Measurements from ENCODE around the gene RABL2A. TPM values are rescaled to one million over a fixed set of nuclear protein-coding genes. Genes with fewer than 3 reads are reported as not detected.
"Not testable (repeated sequence)": the region's sequence is repeated elsewhere in the genome, so short reads cannot be mapped to it uniquely, and the experiment has no call there.

Gene RABL2A
- total and polyA plus RNA-seq, 11 donors, result 2.9 to 9.5 (median 6.3) TPM

- Histone ChIP-seq H3K4me1 (peaks cover 0 to 6% (median 0%) of the 10 kb centered on the region in 12 donors), H3K9me3 (no peaks in the 10 kb centered on the region), H3K36me3 (peaks cover 0 to 4% (median 0%) of the 10 kb centered on the region in 9 donors), H3K27ac (peak overlapping the region in 11 of 12 donors; percentile 46 to 96 (median 76)), H3K27me3 (no peaks in the 10 kb centered on the region), H3K4me3 (peak overlapping the region in 10 of 12 donors; percentile 42 to 80 (median 66))
- TF ChIP-seq POLR2A (IDR thresholded peaks at IDR 0.05) (no peak), CTCF (IDR thresholded peaks at IDR 0.05) (no peak)
- no peak for DNase-seq
- 44 to 67% (median 60%) methylated on average over 2 of the region's 2 CpGs for WGBS, 4 donors
- intact Hi-C loops (cut with DNase I), result loop anchor here in 1 of 10 donors (5.0 kb wide), 1 partner anchor 89 kb away; no protein-coding TSS in a partner anchor
- peak; percentile 67 to 86 (median 80) for ATAC-seq
Observed at GRCh38 chr2:113602869-113603466, 24.1 kb upstream of the RABL2A start.

DNA sequence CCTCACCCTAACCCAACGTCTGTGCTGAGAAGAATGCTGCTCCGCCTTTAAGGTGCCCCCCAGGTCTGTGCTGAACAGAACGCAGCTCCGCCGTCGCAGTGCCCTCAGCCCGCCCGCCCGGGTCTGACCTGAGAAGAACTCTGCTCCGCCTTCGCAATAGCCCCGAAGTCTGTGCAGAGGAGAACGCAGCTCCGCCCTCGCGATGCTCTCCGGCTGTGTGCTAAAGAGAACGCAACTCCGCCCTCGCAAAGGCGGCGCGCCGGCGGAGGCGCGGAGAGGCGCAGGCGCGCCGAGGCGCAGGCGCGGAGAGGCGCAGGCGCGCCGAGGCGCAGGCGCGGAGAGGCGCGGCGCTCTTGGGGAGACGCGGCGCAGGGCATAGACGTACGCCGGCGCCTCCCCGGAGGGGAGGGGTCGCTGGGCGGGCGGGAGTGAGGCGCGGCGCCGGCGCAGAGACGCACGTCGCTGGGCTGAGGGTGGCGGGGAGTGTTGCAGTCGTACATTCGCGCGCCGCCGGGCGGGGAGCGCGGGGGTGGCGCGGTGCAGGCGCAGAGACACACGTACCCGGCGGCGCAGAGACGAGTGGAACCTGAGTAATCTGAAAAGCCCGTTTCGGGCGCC, 23.5 kb upstream of the RABL2A start:
- peak; percentile 94 to 100 (median 99) for ATAC-seq
- intact Hi-C loops (cut with DNase I), result loop anchor here in 1 of 10 donors (5.0 kb wide), 1 partner anchor 89 kb away; no protein-coding TSS in a partner anchor
- H3K4me1 ChIP-seq, H3K9me3 ChIP-seq, H3K36me3 ChIP-seq, H3K27me3 ChIP-seq: not testable (repeated sequence)
- peak; percentile 10 to 82 for TF ChIP-seq POLR2A (IDR thresholded peaks at IDR 0.05)
- WGBS, 4 donors, result 3 to 44% (median 15%) methylated on average over 52 to 84 of the region's 84 CpGs
- Histone ChIP-seq H3K27ac (peak overlapping the region in 11 of 12 donors; percentile 80 to 96 (median 89)), H3K4me3 (peak overlapping the region; percentile 42 to 80 (median 62))
- peak; percentile 86 to 94 (median 89) for DNase-seq

GRCh38 chr2:113604085-113604477, 23.0 kb upstream of the RABL2A start:
- peak in 2 of 4 donors; percentile 20 to 40 for ATAC-seq
- 0 to 11% (median 5%) methylated on average over 9 to 20 of the region's 20 CpGs for WGBS, 4 donors
- not testable (repeated sequence) for H3K9me3 ChIP-seq, H3K4me1 ChIP-seq, H3K27me3 ChIP-seq, H3K36me3 ChIP-seq
- intact Hi-C loops (cut with DNase I), result loop anchor here in 1 of 10 donors (5.0 kb wide), 1 partner anchor 88 kb away; no protein-coding TSS in a partner anchor
- DNase-seq, result peak; percentile 90 to 96 (median 95)
- Histone ChIP-seq H3K4me3 (peak overlapping the region; percentile 42 to 80 (median 62)), H3K27ac (peak overlapping the region in 11 of 12 donors; percentile 80 to 96 (median 89))
- TF ChIP-seq CTCF (IDR thresholded peaks at IDR 0.05) (peak; percentile 98 to 100 (median 100)), POLR2A (IDR thresholded peaks at IDR 0.05) (peak in 1 of 2 donors; percentile 4)

GRCh38 chr2:113604661-113605060, 22.4 kb upstream of the RABL2A start:
- not testable (repeated sequence) for H3K4me1 ChIP-seq, H3K27me3 ChIP-seq, DNase-seq, H3K9me3 ChIP-seq, ATAC-seq, H3K36me3 ChIP-seq
- H3K4me3 ChIP-seq, result peak overlapping the region in 1 of 12 donors; percentile 71
- peak overlapping the region in 8 of 12 donors; percentile 84 to 96 (median 89) for H3K27ac ChIP-seq
- intact Hi-C loops (cut with DNase I), result loop anchor here in 1 of 10 donors (5.0 kb wide), 1 partner anchor 88 kb away; no protein-coding TSS in a partner anchor
- WGBS, 4 donors, result 74 to 87% (median 79%) methylated on average over 5 of the region's 5 CpGs

DNA sequence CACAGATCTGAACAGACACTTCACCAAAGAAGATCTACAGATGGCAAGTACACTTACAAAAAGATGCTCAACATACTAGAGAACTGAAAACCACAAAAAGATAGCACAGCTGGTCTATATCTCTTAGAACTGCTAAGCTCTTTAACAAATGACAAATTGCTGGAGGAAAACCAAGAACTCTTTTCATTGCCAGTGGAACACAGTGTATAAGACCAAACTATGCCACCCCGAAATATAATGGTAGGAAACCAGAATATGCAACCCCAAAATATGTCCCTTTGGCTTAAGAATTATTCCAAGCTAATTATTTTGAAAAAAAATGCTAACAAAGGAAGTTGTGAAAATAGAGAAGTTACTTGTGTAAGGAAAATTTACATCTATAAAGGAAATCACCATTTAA, 21.0 kb upstream of the RABL2A start:
- H3K27ac ChIP-seq; ATAC-seq; H3K9me3 ChIP-seq; intact Hi-C loops (cut with DNase I); DNase-seq; H3K27me3 ChIP-seq; H3K4me3 ChIP-seq; H3K36me3 ChIP-seq; H3K4me1 ChIP-seq: not testable (repeated sequence)
- 66 to 78% (median 74%) methylated on average over 1 of the region's 1 CpG for WGBS, 4 donors

DNA sequence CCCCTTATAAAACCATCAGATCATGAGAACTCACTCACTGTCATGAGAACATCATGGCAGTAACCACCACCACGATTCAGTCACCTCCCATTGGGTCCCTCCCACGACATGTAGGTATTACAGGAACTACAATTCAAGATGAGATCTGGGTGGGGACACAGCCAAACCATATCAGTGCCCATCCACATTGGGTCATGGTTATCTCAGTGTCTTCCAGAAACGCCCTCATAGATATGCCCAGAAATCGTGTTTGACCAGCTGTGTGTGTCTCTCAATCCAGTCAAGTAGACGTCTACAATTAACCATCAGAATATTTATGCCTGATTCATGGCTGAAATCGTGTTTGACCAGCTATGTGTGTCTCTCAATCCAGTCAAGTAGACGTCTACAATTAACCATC, 17.2 kb upstream of the RABL2A start:
- ATAC-seq; DNase-seq; H3K4me1 ChIP-seq; H3K27ac ChIP-seq; H3K27me3 ChIP-seq; intact Hi-C loops (cut with DNase I); H3K36me3 ChIP-seq; H3K9me3 ChIP-seq; H3K4me3 ChIP-seq: not testable (repeated sequence)
- 86 to 90% (median 88%) methylated on average over 2 to 7 of the region's 7 CpGs for WGBS, 4 donors

DNA sequence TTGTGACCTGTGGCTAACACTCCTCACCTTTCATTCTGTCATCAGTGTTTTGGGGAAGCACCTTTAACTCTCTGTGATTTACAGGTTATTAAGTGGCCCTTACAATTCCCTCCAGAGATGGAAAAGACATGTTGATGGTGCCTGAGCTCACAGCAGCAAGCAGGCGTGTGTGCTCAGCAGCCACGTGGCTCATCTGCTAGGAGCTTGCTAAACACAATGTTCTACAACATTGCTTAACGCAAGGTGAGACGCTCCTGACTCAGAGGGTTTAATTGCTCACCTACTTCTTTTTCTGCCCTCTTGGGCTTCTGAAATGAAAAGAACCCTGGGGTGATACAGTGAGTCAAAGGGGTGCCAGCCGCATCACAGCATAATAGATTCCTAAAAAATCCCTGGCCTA, 6.1 kb upstream of the RABL2A start:
- H3K27ac ChIP-seq; intact Hi-C loops (cut with DNase I); H3K4me1 ChIP-seq; H3K36me3 ChIP-seq; H3K9me3 ChIP-seq; H3K27me3 ChIP-seq; H3K4me3 ChIP-seq; ATAC-seq; DNase-seq: not testable (repeated sequence)
- WGBS, 4 donors, result 94 to 95% methylated on average over 4 of the region's 5 CpGs; no CpG with 5 or more reads in 2 of the 4 donors

DNA sequence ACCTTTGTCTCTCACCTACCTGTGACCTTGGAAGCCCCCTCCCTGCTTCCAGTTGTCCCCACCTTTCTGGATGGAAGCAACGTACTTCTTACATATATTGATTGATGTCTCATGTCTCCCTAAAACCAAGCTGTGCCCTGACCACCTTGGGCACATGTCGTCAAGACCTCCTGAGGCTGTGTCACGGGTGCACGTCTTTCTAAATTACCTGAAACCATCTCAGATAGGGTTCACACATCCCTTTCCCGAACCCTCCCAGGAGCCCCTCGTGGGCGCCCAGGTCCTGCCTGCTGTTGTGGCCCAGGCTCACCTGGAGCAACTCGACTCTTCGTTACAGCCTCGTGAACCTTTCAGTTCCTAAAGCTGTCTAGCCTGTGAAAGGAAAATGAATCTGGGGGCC, 1.2 kb upstream of the RABL2A start:
- WGBS, 4 donors, result 73 to 80% (median 76%) methylated on average over 9 to 10 of the region's 10 CpGs
- DNase-seq; H3K27me3 ChIP-seq; ATAC-seq; H3K27ac ChIP-seq; intact Hi-C loops (cut with DNase I); H3K4me1 ChIP-seq; H3K9me3 ChIP-seq: not testable (repeated sequence)
- Histone ChIP-seq H3K4me3 (peak overlapping the region in 2 of 12 donors; percentile 31 to 55), H3K36me3 (peaks cover 0 to 14% (median 3%) of the 10 kb centered on the region in 9 donors)

Data from heart left ventricle (tissue), 16 donors.